Ishikawa (cell line): ENCODE results near the gene ISOC2.

ENCODE experiments used
- CEBPB ChIP-seq: IDR thresholded peaks from 2 replicates; pipeline ENCODE4 v1.6.1; 2012
- EP300 ChIP-seq: IDR thresholded peaks from 2 replicates; pipeline ENCODE4 v1.6.1; 2012; ENCODE audit warnings: borderline replicate concordance
- FOXM1 ChIP-seq: IDR thresholded peaks from 2 replicates; pipeline ENCODE4 v1.6.1; 2012; ENCODE audit warnings: low read depth, borderline replicate concordance
- RAD21 ChIP-seq: IDR thresholded peaks from 2 replicates; pipeline ENCODE4 v1.6.1; 2012; ENCODE audit warnings: low read depth
- TAF1 ChIP-seq: IDR thresholded peaks from 2 replicates; pipeline ENCODE4 v1.6.1; 2012; ENCODE audit warnings: low read depth, mild to moderate bottlenecking
- TCF12 ChIP-seq: IDR thresholded peaks from 2 replicates; pipeline ENCODE4 v1.6.1; 2012; ENCODE audit warnings: low read depth
- YY1 ChIP-seq: IDR thresholded peaks from 2 replicates; pipeline ENCODE4 v1.6.1; 2012; ENCODE audit warnings: low read depth

- TF ChIP-seq EP300 (no peak), TAF1 (no peak), RAD21 (no peak), YY1 (no peak), CEBPB (no peak), FOXM1 (no peak), TCF12 (no peak)
Observed at GRCh38 chr19:55489711-55490477, 28.5 kb upstream of the ISOC2 start.
